ENCODE data around the gene TRHDE.

Gene TRHDE

GRCh38 chr12:72272731-72273498, 745 bp downstream of the TRHDE start:
- Histone ChIP-seq H3K27ac (peak overlapping the region in 7 of 21 experiments; percentile 2 to 74 (median 51)), H3K4me3 (peak overlapping the region; percentile 24 to 54 (median 33))

DNA sequence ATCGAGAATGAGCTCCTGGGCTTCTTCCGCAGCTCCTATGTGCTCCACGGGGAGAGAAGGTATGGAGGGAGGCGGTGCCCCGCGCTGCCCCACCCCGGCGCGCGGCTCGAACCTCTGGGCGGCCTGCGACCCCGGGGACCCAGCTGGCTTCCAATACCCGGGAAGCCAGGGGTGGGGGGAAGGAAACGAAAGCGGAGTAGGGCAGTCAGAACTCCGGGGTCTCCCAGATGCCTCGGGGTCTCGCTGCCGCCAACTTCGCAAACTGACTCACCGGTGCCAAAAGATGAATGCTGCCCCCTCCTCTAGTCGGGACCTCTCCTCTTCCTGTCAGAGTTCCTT, 1.3 kb downstream of the TRHDE start:
- Histone ChIP-seq H3K4me3 (peak overlapping the region in 6 of 7 experiments; percentile 24 to 54 (median 36)), H3K27ac (peak overlapping the region in 5 of 21 experiments; percentile 38 to 74 (median 53))

DNA sequence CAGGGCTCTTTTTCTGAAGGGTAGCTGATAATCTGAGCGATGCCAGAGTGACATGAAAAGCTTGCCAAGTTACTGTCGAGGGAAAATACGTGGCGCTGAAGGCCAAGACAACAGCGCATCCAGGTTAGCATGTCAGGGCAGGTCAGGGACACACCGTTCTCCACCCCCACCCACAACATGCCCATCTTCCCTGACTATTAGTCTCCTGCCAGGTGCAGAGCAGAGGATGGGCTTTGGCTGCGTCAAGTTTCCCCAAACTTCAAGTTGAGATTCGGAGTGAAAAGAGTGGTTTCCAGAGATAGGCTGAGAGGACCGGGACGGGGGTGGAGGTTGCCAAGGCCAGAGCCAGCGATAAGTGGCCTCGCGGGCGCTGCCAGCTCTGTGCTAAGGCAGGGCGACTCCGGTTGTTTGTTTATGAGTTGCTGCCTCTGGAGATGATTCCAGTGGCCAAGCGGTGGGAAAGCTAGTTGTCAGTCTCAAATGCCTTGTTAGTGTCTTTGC, 1.7 kb downstream of the TRHDE start:
- Histone ChIP-seq H3K4me3 (peak overlapping the region in 4 of 7 experiments; percentile 31 to 54 (median 38)), H3K27ac (peak overlapping the region in 1 of 21 experiments; percentile 53)

DNA sequence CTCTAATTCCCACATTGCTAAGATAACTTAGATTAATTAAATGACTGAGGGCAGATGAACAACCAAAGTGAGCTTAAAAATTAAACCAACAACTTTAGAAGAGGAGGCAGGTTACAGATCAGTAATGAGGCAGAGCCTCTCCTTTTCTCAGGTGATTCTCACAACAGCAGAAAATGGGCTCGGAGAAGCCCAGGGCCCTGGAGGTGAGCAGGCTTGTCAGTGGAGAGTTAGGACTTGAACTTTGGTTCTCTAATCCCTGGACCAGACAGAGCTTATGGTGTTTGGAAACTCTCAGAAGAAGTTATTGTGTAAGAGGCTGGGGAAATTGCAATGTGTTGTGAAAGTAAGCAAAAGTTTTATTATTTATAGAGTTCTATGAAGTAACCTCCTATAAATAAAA, 2.8 kb downstream of the TRHDE start:
- Histone ChIP-seq H3K27ac (peak overlapping the region in 1 of 21 experiments; percentile 17), H3K4me3 (no peak overlapping the region)

- Histone ChIP-seq H3K27ac (no peak overlapping the region), H3K4me3 (no peak overlapping the region)
Measured at GRCh38 chr12:72275526-72275925, 3.4 kb downstream of the TRHDE start.

- Histone ChIP-seq H3K27ac (peak overlapping the region in 2 of 21 experiments; percentile 9 to 65), H3K4me3 (no peak overlapping the region)
Measured at GRCh38 chr12:72276181-72276805, 4.1 kb downstream of the TRHDE start.

DNA sequence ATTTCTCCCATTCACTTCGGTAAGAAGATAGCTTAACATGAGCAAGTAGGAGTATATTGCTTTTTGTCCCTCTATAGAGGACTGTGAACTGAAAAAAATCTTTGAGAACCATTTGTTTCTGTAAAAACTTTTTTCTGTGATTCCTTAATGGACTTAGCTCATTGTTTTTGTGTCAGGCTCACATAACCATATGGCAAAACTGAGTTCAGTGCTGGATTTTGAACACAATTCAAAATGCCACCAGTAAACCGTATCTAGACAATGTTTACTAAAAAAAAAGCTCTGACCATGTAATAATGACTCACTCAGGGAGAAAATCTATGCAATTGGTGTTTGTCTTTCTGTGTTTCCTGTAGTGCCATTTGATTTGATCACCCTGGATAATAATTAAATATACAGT, 5.2 kb downstream of the TRHDE start:
- Histone ChIP-seq H3K27ac (peak overlapping the region in 1 of 21 experiments; percentile 65), H3K4me3 (no peak overlapping the region)

DNA sequence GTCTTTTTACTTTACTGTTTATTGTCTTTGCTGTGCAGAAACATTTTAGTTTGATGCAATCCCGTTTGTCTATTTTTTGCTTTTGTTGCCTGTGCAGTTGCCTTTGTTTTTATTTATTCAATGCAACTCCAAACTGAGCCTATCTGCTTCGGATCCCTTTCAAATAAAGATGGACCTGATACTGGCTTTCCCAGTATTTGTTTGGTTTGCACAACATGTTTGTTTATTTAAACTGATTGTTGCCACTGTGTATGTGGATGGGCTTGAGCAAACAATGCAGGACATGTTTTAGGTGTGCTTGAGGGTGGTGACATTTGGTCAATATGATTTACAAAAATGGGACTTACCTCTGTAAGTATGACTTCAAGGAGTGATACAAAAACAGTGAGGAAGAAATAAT, 6.7 kb downstream of the TRHDE start:
- no peak overlapping the region for H3K4me3 ChIP-seq
- H3K27ac ChIP-seq = no peak overlapping the region

DNA sequence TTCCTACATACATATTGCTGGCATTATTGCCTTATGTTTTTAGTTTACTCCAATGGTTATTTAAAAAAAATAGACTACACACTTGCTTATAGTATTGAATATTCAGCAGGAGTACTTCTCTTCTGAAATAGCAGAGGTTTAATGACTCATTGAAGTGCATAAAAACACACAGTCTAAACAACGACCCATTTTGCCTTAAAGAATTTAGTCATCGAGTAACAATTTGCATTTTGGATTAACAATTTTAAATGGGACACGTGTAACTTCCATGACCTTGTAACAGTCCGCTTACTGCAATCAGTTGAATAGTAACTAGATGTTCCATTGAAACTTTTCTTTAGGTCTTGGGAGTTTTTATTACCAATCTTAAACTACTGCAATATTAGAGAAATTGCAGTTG, 9.0 kb downstream of the TRHDE start:
- Histone ChIP-seq H3K4me3 (no peak overlapping the region), H3K27ac (no peak overlapping the region)

GRCh38 chr12:72282721-72283120, 10.6 kb downstream of the TRHDE start:
- Histone ChIP-seq H3K27ac (no peak overlapping the region), H3K4me3 (no peak overlapping the region)

- no peak overlapping the region for H3K27ac ChIP-seq
- H3K4me3 ChIP-seq = no peak overlapping the region
Measured at GRCh38 chr12:72285861-72286260, 13.7 kb downstream of the TRHDE start.

DNA sequence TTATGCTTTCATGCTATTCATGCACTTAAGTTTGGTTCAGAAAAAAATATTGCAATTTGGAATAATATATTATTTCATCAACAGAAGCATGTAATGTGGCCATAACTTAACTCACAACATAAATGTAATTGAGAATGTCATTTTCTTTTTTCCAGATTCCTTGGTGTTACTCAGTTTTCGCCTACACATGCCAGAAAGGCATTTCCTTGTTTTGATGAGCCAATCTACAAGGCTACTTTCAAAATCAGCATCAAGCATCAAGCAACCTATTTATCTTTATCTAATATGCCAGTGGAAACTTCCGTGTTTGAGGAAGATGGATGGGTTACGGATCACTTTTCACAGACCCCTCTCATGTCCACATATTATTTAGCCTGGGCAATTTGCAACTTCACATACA, 14.4 kb downstream of the TRHDE start:
- Histone ChIP-seq H3K27ac (no peak overlapping the region), H3K4me3 (no peak overlapping the region)

GRCh38 chr12:72288436-72288835, 16.3 kb downstream of the TRHDE start:
- H3K4me3 ChIP-seq = no peak overlapping the region
- no peak overlapping the region for H3K27ac ChIP-seq

GRCh38 chr12:72288911-72289310, 16.7 kb downstream of the TRHDE start:
- H3K27ac ChIP-seq = no peak overlapping the region

GRCh38 chr12:72289633-72290032, 17.5 kb downstream of the TRHDE start:
- H3K4me3 ChIP-seq = no peak overlapping the region
- no peak overlapping the region for H3K27ac ChIP-seq

More at GRCh38 chr12:72288911-72289310, 16.7 kb downstream of the TRHDE start:
- H3K4me3 ChIP-seq = no peak overlapping the region

- H3K4me3 ChIP-seq = no peak overlapping the region
- H3K27ac ChIP-seq = no peak overlapping the region
Measured at GRCh38 chr12:72291175-72291574, 19.0 kb downstream of the TRHDE start.

DNA sequence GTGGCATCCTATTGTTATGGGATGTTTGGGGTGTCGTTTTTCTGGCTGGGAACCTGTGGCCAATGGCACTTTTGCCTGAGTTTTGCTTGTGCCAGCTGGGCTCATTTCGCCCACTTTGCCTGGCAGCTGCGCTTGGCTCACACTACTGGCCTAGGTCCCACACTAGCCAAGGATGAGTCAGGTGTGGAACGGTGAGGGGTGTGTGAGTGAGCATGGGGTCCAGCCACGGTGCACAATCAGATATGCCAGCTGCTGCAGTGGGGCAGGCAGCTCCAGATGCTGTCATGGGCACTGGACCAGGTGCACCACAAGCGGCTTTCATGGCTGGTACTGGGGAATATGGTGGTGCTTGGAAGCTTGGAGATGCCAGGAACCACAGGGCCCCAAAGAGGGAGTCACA, 21.5 kb downstream of the TRHDE start:
- Histone ChIP-seq H3K4me3 (no peak overlapping the region), H3K27ac (no peak overlapping the region)

GRCh38 chr12:72295101-72295500, 22.9 kb downstream of the TRHDE start:
- Histone ChIP-seq H3K4me3 (no peak overlapping the region), H3K27ac (no peak overlapping the region)

DNA sequence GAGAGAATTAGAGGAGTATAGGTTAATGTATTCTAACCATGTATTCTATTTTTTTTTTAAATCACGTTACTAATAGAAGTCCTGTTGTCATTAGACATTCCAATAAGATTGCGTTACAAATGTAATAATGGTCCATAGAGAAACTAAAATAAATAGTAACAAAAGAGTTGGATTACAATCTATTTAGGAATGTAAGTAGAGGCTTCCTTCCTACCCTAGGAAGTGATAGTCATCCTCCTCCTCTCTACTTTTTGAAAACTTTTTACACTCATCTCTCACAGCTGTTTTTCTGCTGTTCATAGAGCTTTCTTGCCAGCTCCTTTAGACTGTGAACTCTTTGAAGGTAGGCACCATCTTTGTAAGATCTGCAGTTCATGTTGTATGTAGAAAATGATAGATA, 23.6 kb downstream of the TRHDE start:
- Histone ChIP-seq H3K4me3 (no peak overlapping the region), H3K27ac (no peak overlapping the region)

- Histone ChIP-seq H3K27ac (no peak overlapping the region), H3K4me3 (no peak overlapping the region)
Measured at GRCh38 chr12:72296389-72296788, 24.2 kb downstream of the TRHDE start.

GRCh38 chr12:72297666-72298065, 25.5 kb downstream of the TRHDE start:
- Histone ChIP-seq H3K27ac (no peak overlapping the region), H3K4me3 (no peak overlapping the region)

Measured in skin epidermis (tissue), 12 donors.